Activated naive CD8-positive, alpha-beta T cell treated with anti-CD3 and anti-CD28 coated beads, Interleukin-2, amount 50 U/mL, for 24 hours (primary cell): ENCODE measurements around the gene LSG1.
A peak's percentile ranks its signal among the peaks of the same experiment; 100 is the strongest.

Experiments
- ATAC-seq: fragments of 150-1000 bp; cut with Tn5 transposase; one replicate; pipeline ENCODE4 v1.10.0; 2021
- DNase-seq: peaks from one replicate; pipeline ENCODE4 v3.0.0; 2021
- H3K27ac Mint-ChIP-seq: one replicate; pipeline ENCODE4 v1.8.0; 2021; ENCODE audit warnings: mild to moderate bottlenecking, mixed read lengths
- H3K27me3 Mint-ChIP-seq: one replicate; pipeline ENCODE4 v1.8.0; 2021; ENCODE audit warnings: mixed read lengths
- H3K36me3 Mint-ChIP-seq: one replicate; pipeline ENCODE4 v1.8.0; 2021; ENCODE audit warnings: low read depth, mixed read lengths
- H3K4me1 Mint-ChIP-seq: one replicate; pipeline ENCODE4 v1.8.0; 2021; ENCODE audit warnings: mixed read lengths
- H3K4me3 Mint-ChIP-seq: one replicate; pipeline ENCODE4 v1.8.0; 2021; ENCODE audit warnings: mild to moderate bottlenecking, moderate library complexity, mixed read lengths
- H3K9me3 Mint-ChIP-seq: one replicate; pipeline ENCODE4 v1.8.0; 2021; ENCODE audit warnings: mixed read lengths

The LSG1 gene

GRCh38 chr3:194691481-194692283, 19.7 kb upstream of the LSG1 start:
- Mint-ChIP-seq H3K9me3 (no peaks in the 10 kb centered on the region), H3K27ac (no peak overlapping the region)
- no peak for ATAC-seq

GRCh38 chr3:194690501-194691372, 18.7 kb upstream of the LSG1 start:
- Mint-ChIP-seq H3K4me1 (peaks cover 44% of the 10 kb centered on the region), H3K27ac (no peak overlapping the region)

More at GRCh38 chr3:194691481-194692283, 19.7 kb upstream of the LSG1 start:
- H3K36me3 Mint-ChIP-seq = no peaks in the 10 kb centered on the region
- H3K4me3 Mint-ChIP-seq = no peak overlapping the region
- peaks cover 15% of the 10 kb centered on the region for H3K27me3 Mint-ChIP-seq
- DNase-seq = no peak
- H3K4me1 Mint-ChIP-seq = peaks cover 48% of the 10 kb centered on the region

GRCh38 chr3:194689493-194689944, 17.5 kb upstream of the LSG1 start:
- Mint-ChIP-seq H3K9me3 (no peaks in the 10 kb centered on the region), H3K4me1 (peaks cover 57% of the 10 kb centered on the region), H3K4me3 (peak overlapping the region; percentile 27), H3K36me3 (no peaks in the 10 kb centered on the region), H3K27me3 (peaks cover 20% of the 10 kb centered on the region), H3K27ac (peak overlapping the region; percentile 44)
- ATAC-seq (no peak), DNase-seq (peak; percentile 42)

More at GRCh38 chr3:194690501-194691372, 18.7 kb upstream of the LSG1 start:
- Mint-ChIP-seq H3K4me3 (no peak overlapping the region), H3K9me3 (no peaks in the 10 kb centered on the region), H3K27me3 (peaks cover 17% of the 10 kb centered on the region), H3K36me3 (no peaks in the 10 kb centered on the region)
- ATAC-seq (no peak), DNase-seq (no peak)

- no peak overlapping the region for H3K27ac Mint-ChIP-seq
- H3K36me3 Mint-ChIP-seq = no peaks in the 10 kb centered on the region
- H3K9me3 Mint-ChIP-seq = no peaks in the 10 kb centered on the region
- peak overlapping the region; percentile 27 for H3K4me3 Mint-ChIP-seq
- H3K4me1 Mint-ChIP-seq = peaks cover 62% of the 10 kb centered on the region
- H3K27me3 Mint-ChIP-seq = peaks cover 23% of the 10 kb centered on the region
- no peak for DNase-seq
- ATAC-seq = no peak
Measured at GRCh38 chr3:194688946-194689345, 17.0 kb upstream of the LSG1 start.

GRCh38 chr3:194688200-194688740, 16.3 kb upstream of the LSG1 start:
- DNase-seq = peak; percentile 34
- Mint-ChIP-seq H3K36me3 (no peaks in the 10 kb centered on the region), H3K27ac (no peak overlapping the region), H3K4me3 (peak overlapping the region; percentile 27), H3K9me3 (no peaks in the 10 kb centered on the region), H3K4me1 (peaks cover 67% of the 10 kb centered on the region), H3K27me3 (peaks cover 23% of the 10 kb centered on the region)
- ATAC-seq = no peak

GRCh38 chr3:194687638-194688199, 15.7 kb upstream of the LSG1 start:
- peak overlapping the region; percentile 78 for H3K4me3 Mint-ChIP-seq
- peaks cover 69% of the 10 kb centered on the region for H3K4me1 Mint-ChIP-seq
- ATAC-seq (peak; percentile 48), DNase-seq (peak; percentile 75)
- H3K36me3 Mint-ChIP-seq = no peaks in the 10 kb centered on the region
- H3K9me3 Mint-ChIP-seq = no peaks in the 10 kb centered on the region
- no peak overlapping the region for H3K27ac Mint-ChIP-seq
- H3K27me3 Mint-ChIP-seq = peaks cover 23% of the 10 kb centered on the region

- no peaks in the 10 kb centered on the region for H3K9me3 Mint-ChIP-seq
- peak overlapping the region; percentile 78 for H3K4me3 Mint-ChIP-seq
- H3K27ac Mint-ChIP-seq = no peak overlapping the region
- peaks cover 25% of the 10 kb centered on the region for H3K27me3 Mint-ChIP-seq
- H3K36me3 Mint-ChIP-seq = no peaks in the 10 kb centered on the region
- DNase-seq = peak; percentile 30
- H3K4me1 Mint-ChIP-seq = peaks cover 75% of the 10 kb centered on the region
- ATAC-seq = peak; percentile 1
Measured at GRCh38 chr3:194686816-194687637, 15.0 kb upstream of the LSG1 start.

GRCh38 chr3:194686414-194686815, 14.4 kb upstream of the LSG1 start:
- Mint-ChIP-seq H3K4me1 (peaks cover 74% of the 10 kb centered on the region), H3K9me3 (no peaks in the 10 kb centered on the region), H3K4me3 (peak overlapping the region; percentile 89), H3K36me3 (no peaks in the 10 kb centered on the region), H3K27ac (peak overlapping the region; percentile 80), H3K27me3 (peaks cover 25% of the 10 kb centered on the region)
- ATAC-seq (no peak), DNase-seq (peak; percentile 12)

GRCh38 chr3:194685718-194686413, 13.9 kb upstream of the LSG1 start, which contains the start of gene FAM43A:
Gene FAM43A, plus strand, starts transcription at chr3:194685883. Its CDS starts 944 bp downstream, at chr3:194686827.
- Mint-ChIP-seq H3K4me1 (peaks cover 71% of the 10 kb centered on the region), H3K27me3 (peaks cover 25% of the 10 kb centered on the region), H3K9me3 (no peaks in the 10 kb centered on the region), H3K4me3 (peak within 1 kb of the TSS; percentile 89), H3K27ac (peak within 1 kb of the TSS; percentile 80), H3K36me3 (no peaks in the 10 kb centered on the region)
- DNase-seq = peak; percentile 82
- peak; percentile 41 for ATAC-seq

GRCh38 chr3:194685065-194685717, 13.2 kb upstream of the LSG1 start:
- peaks cover 65% of the 10 kb centered on the region for H3K4me1 Mint-ChIP-seq
- H3K27me3 Mint-ChIP-seq = peaks cover 25% of the 10 kb centered on the region
- H3K9me3 Mint-ChIP-seq = no peaks in the 10 kb centered on the region
- no peaks in the 10 kb centered on the region for H3K36me3 Mint-ChIP-seq
- peak overlapping the region; percentile 89 for H3K4me3 Mint-ChIP-seq
- H3K27ac Mint-ChIP-seq = peak overlapping the region; percentile 69
- peak; percentile 50 for ATAC-seq
- DNase-seq = no peak

- Mint-ChIP-seq H3K4me3 (peak overlapping the region; percentile 4), H3K4me1 (peaks cover 50% of the 10 kb centered on the region), H3K27ac (no peak overlapping the region)
Measured at GRCh38 chr3:194683380-194683779, 11.4 kb upstream of the LSG1 start.

GRCh38 chr3:194682694-194683310, 10.8 kb upstream of the LSG1 start:
- Mint-ChIP-seq H3K36me3 (no peaks in the 10 kb centered on the region), H3K9me3 (no peaks in the 10 kb centered on the region), H3K4me1 (peaks cover 47% of the 10 kb centered on the region), H3K27me3 (peaks cover 20% of the 10 kb centered on the region), H3K4me3 (peak overlapping the region; percentile 24), H3K27ac (no peak overlapping the region)
- DNase-seq (peak; percentile 54), ATAC-seq (peak; percentile 80)

More at GRCh38 chr3:194683380-194683779, 11.4 kb upstream of the LSG1 start:
- Mint-ChIP-seq H3K36me3 (no peaks in the 10 kb centered on the region), H3K9me3 (no peaks in the 10 kb centered on the region), H3K27me3 (peaks cover 22% of the 10 kb centered on the region)
- no peak for DNase-seq
- no peak for ATAC-seq
